ENCODE measurements around the gene IGF2BP1. TPM values are rescaled to one million over a fixed set of nuclear protein-coding genes. Genes with fewer than 3 reads are reported as not detected.
"Not testable (repeated sequence)": the region's sequence is repeated elsewhere in the genome, so short reads cannot be mapped to it uniquely, and the experiment has no call there.

IGF2BP1 gene
- total and polyA plus RNA-seq, 7 donors: 0.14 to 0.36 (median 0.20) TPM; not detected in 4

GRCh38 chr17:49101054-49101534 is 103.9 kb downstream of the IGF2BP1 start:
- Histone ChIP-seq H3K36me3 (no peaks in the 10 kb centered on the region), H3K4me1 (no peaks in the 10 kb centered on the region), H3K27ac (no peak overlapping the region), H3K4me3 (no peak overlapping the region), H3K27me3 (peaks cover 0 to 12% (median 0%) of the 10 kb centered on the region in 3 donors), H3K9me3 (no peaks in the 10 kb centered on the region)
- intact Hi-C loops (cut with DNase I): no loop called here
- WGBS, 2 donors: 26 to 67% methylated on average over 4 of the region's 4 CpGs
- TF ChIP-seq POLR2AphosphoS5 (IDR thresholded peaks at IDR 0.05): no peak
- TF ChIP-seq EP300 (IDR thresholded peaks at IDR 0.05): no peak
- TF ChIP-seq, protein P1, sequence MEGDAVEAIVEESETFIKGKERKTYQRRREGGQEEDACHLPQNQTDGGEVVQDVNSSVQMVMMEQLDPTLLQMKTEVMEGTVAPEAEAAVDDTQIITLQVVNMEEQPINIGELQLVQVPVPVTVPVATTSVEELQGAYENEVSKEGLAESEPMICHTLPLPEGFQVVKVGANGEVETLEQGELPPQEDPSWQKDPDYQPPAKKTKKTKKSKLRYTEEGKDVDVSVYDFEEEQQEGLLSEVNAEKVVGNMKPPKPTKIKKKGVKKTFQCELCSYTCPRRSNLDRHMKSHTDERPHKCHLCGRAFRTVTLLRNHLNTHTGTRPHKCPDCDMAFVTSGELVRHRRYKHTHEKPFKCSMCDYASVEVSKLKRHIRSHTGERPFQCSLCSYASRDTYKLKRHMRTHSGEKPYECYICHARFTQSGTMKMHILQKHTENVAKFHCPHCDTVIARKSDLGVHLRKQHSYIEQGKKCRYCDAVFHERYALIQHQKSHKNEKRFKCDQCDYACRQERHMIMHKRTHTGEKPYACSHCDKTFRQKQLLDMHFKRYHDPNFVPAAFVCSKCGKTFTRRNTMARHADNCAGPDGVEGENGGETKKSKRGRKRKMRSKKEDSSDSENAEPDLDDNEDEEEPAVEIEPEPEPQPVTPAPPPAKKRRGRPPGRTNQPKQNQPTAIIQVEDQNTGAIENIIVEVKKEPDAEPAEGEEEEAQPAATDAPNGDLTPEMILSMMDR (IDR thresholded peaks at IDR 0.05): no peak
- TF ChIP-seq POLR2A (IDR thresholded peaks at IDR 0.05): no peak
- no peak for DNase-seq

DNA sequence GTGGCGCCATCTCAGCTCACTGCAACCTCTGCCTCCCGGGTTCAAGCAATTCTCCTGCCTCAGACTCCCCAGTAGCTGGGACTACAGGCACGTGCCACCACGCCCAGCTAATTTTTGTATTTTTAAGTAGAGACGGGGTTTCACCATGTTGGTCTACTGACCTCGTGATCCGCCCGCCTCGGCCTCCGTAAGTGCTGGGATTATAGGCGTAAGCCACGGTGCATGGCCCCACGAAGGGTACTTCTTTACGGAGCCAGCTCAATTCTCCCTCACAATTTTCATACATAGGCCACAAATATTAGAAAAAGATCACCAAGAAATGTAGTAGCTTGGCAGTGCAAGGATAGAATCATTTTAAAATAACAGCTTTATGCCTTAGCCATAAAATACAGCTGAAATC is 106.2 kb downstream of the IGF2BP1 start:
- H3K36me3 ChIP-seq; intact Hi-C loops (cut with DNase I); H3K9me3 ChIP-seq; H3K27ac ChIP-seq; H3K4me3 ChIP-seq; H3K4me1 ChIP-seq; H3K27me3 ChIP-seq; DNase-seq: not testable (repeated sequence)
- WGBS, 2 donors: 95 to 96% methylated on average over 14 of the region's 14 CpGs

GRCh38 chr17:49104511-49105074 is 107.4 kb downstream of the IGF2BP1 start:
- WGBS, 2 donors: 89 to 92% methylated on average over 8 of the region's 8 CpGs
- DNase-seq: no peak
- intact Hi-C loops (cut with DNase I): no loop called here
- no peaks in the 10 kb centered on the region for H3K9me3 ChIP-seq
- no peak overlapping the region for H3K4me3 ChIP-seq
- no peaks in the 10 kb centered on the region for H3K36me3 ChIP-seq
- TF ChIP-seq EP300 (IDR thresholded peaks at IDR 0.05) (no peak), POLR2A (IDR thresholded peaks at IDR 0.05) (no peak), POLR2AphosphoS5 (IDR thresholded peaks at IDR 0.05) (no peak)
- TF ChIP-seq, protein P1 (IDR thresholded peaks at IDR 0.05): no peak
- H3K27ac ChIP-seq: no peak overlapping the region
- peaks cover 0 to 7% (median 0%) of the 10 kb centered on the region in 3 donors for H3K27me3 ChIP-seq
- no peaks in the 10 kb centered on the region for H3K4me1 ChIP-seq

Small RNA genes lying within 50 kb of the gene (small RNA-seq; reads per million reads assigned to genes)
- gene RF00017: 0 reads per million in 3 donors
- 0 reads per million in 3 donors for gene RF01210
- gene RNU1-42P: 0 reads per million in 3 donors
- 0 to 0.24 (median 0) reads per million in 3 donors for gene RNU6-826P

Other genes with a start within 250 kb of the IGF2BP1 start
- under 1 TPM in 2 of 4 donors, not detected in 2; under 0.01 to 0.16 TPM for gene TTLL6, start 180.2 kb upstream of the IGF2BP1 start, total RNA-seq
- 10 to 100 TPM in 1 of 3 donors, 1 to 10 TPM in 2; 3.5 to 10.5 (median 4.2) TPM for gene TTLL6, start 180.2 kb upstream of the IGF2BP1 start, polyA plus RNA-seq
- 100 to 1,000 TPM; 130 to 198 (median 146) TPM for gene CALCOCO2, start 166.3 kb upstream of the IGF2BP1 start, total RNA-seq
- 100 to 1,000 TPM in 1 of 3 donors, 10 to 100 TPM in 2; 90.4 to 103 (median 91.9) TPM for gene CALCOCO2, start 166.3 kb upstream of the IGF2BP1 start, polyA plus RNA-seq
- gene ATP5MC1, start 104.6 kb upstream of the IGF2BP1 start, total RNA-seq: 100 to 1,000 TPM in 2 of 4 donors, 10 to 100 TPM in 2; 92.7 to 148 (median 107) TPM
- gene ATP5MC1, start 104.6 kb upstream of the IGF2BP1 start, polyA plus RNA-seq: 100 to 1,000 TPM; 454 to 612 (median 603) TPM
- gene UBE2Z, start 89.0 kb upstream of the IGF2BP1 start, total RNA-seq: 10 to 100 TPM; 46.8 to 55.6 (median 51.4) TPM
- gene UBE2Z, start 89.0 kb upstream of the IGF2BP1 start, polyA plus RNA-seq: 10 to 100 TPM; 45.6 to 56.5 (median 51.1) TPM
- 10 to 100 TPM; 74.1 to 94.5 (median 85.2) TPM for gene SNF8, start 52.5 kb upstream of the IGF2BP1 start, total RNA-seq
- 100 to 1,000 TPM; 108 to 174 (median 145) TPM for gene SNF8, start 52.5 kb upstream of the IGF2BP1 start, polyA plus RNA-seq
- gene GIP, start 28.8 kb upstream of the IGF2BP1 start, total RNA-seq: not detected
- not detected for gene GIP, start 28.8 kb upstream of the IGF2BP1 start, polyA plus RNA-seq
- not detected for gene B4GALNT2, start 135.4 kb downstream of the IGF2BP1 start, total RNA-seq
- 1 to 10 TPM; 2.4 to 4.1 (median 3.9) TPM for gene B4GALNT2, start 135.4 kb downstream of the IGF2BP1 start, polyA plus RNA-seq
- gene GNGT2, start 213.2 kb downstream of the IGF2BP1 start, total RNA-seq: 1 to 10 TPM; 1.6 to 4.2 (median 3.5) TPM
- 10 to 100 TPM in 1 of 3 donors, 1 to 10 TPM in 2; 6.6 to 11.0 (median 7.4) TPM for gene GNGT2, start 213.2 kb downstream of the IGF2BP1 start, polyA plus RNA-seq
- gene ABI3, start 213.3 kb downstream of the IGF2BP1 start, total RNA-seq: 1 to 10 TPM; 1.8 to 7.1 (median 3.0) TPM
- gene ABI3, start 213.3 kb downstream of the IGF2BP1 start, polyA plus RNA-seq: 10 to 100 TPM in 2 of 3 donors, 1 to 10 TPM in 1; 7.8 to 16.0 (median 15.2) TPM
- gene PHOSPHO1, start 233.4 kb downstream of the IGF2BP1 start, total RNA-seq: not detected
- gene PHOSPHO1, start 233.4 kb downstream of the IGF2BP1 start, polyA plus RNA-seq: under 1 TPM in 1 of 3 donors, not detected in 2; 0.38 TPM

All from sigmoid colon (tissue), 7 donors.